Lower leg skin (tissue), 4 donors: ENCODE measurements around the gene SHROOM3. TPM values are rescaled to one million over a fixed set of nuclear protein-coding genes. Genes with fewer than 3 reads are reported as not detected.

Source experiments
- DNase-seq, 2 donors: peaks; one replicate each; pipeline ENCODE4 v3.0.0-alpha.2; 2019; ENCODE audit warnings: low spot score in 2 of 2
- H3K4me3 ChIP-seq: fragments of 200-600 bp; sonication (generic); 2 replicates; pipeline ENCODE4 v1.5.1; 2017; ENCODE audit warnings: mild to moderate bottlenecking, low read depth; ENCODE audit not compliant: poor library complexity, severe bottlenecking
- CTCF ChIP-seq, 3 donors: fragments of 450-650 bp; IDR thresholded peaks; one replicate each; pipeline ENCODE4 v1.5.1; 2016; ENCODE audit warnings: antibody characterized with exemption in 3 of 3, mild to moderate bottlenecking in 3 of 3, moderate library complexity in 2 of 3
- POLR2A ChIP-seq, 2 donors: fragments of 450-650 bp; IDR thresholded peaks; one replicate each; pipeline ENCODE4 v1.6.1; 2016 to 2017; ENCODE audit warnings: antibody characterized with exemption in 2 of 2, mild to moderate bottlenecking in 1 of 2, moderate library complexity in 1 of 2
- WGBS, 2 donors: methylation state at CpG; one replicate each; pipeline ENCODE4 v1.1.5; 2018; 5-methylcytosine and 5-hydroxymethylcytosine counted together
- intact Hi-C: fragments of 100-400 bp; cut with DNase I; formaldehyde crosslinking; loops from one replicate; pipeline ENCODE4 v1.15.0; 2023; ENCODE audit warnings: low total_unique reads
- total RNA-seq, 4 donors: library from RNA; depleted of rRNA; stranded (reverse); fragments of >200 nt; gene quantifications; one replicate each; pipeline ENCODE4 v1.1.0, GENCODE V29; 2016

SHROOM3 gene
- total RNA-seq, 4 donors from 2014 or later = 37.7 to 88.8 (median 44.0) TPM

GRCh38 chr4:76513482-76513881 is 78.5 kb downstream of the SHROOM3 start:
- no peak for DNase-seq
- intact Hi-C loops = loop anchor here (5.0 kb wide), 2 partner anchors 244 to 689 kb away; no protein-coding TSS in a partner anchor
- no peak for TF ChIP-seq POLR2A (IDR thresholded peaks at IDR 0.05)
- TF ChIP-seq CTCF (IDR thresholded peaks at IDR 0.05) = no peak
- no peak overlapping the region for H3K4me3 ChIP-seq
- 79 to 86% methylated on average over 7 of the region's 7 CpGs for WGBS, 2 donors

GRCh38 chr4:76514087-76514486 is 79.1 kb downstream of the SHROOM3 start:
- no peak overlapping the region for H3K4me3 ChIP-seq
- TF ChIP-seq CTCF (IDR thresholded peaks at IDR 0.05) (no peak), POLR2A (IDR thresholded peaks at IDR 0.05) (no peak)
- no peak for DNase-seq
- intact Hi-C loops = loop anchor here (5.0 kb wide), 2 partner anchors 243 to 688 kb away; no protein-coding TSS in a partner anchor

GRCh38 chr4:76515975-76516843 is 81.2 kb downstream of the SHROOM3 start:
- H3K4me3 ChIP-seq = no peak overlapping the region
- intact Hi-C loops = no loop called here
- WGBS, 2 donors = 86 to 88% methylated on average over 2 of the region's 2 CpGs
- DNase-seq = no peak
- TF ChIP-seq POLR2A (IDR thresholded peaks at IDR 0.05) = no peak
- no peak for TF ChIP-seq CTCF (IDR thresholded peaks at IDR 0.05)

- intact Hi-C loops = no loop called here
- DNase-seq = no peak
- 48 to 55% methylated on average over 1 of the region's 1 CpG for WGBS, 2 donors
- TF ChIP-seq POLR2A (IDR thresholded peaks at IDR 0.05) (no peak), CTCF (IDR thresholded peaks at IDR 0.05) (no peak)
- H3K4me3 ChIP-seq = no peak overlapping the region
These were observed 83.2 kb downstream of the SHROOM3 start for GRCh38 chr4:76518241-76518640.

GRCh38 chr4:76523593-76523992 is 88.6 kb downstream of the SHROOM3 start:
- TF ChIP-seq POLR2A (IDR thresholded peaks at IDR 0.05) (no peak), CTCF (IDR thresholded peaks at IDR 0.05) (no peak)
- 71 to 80% methylated on average over 6 of the region's 6 CpGs for WGBS, 2 donors
- H3K4me3 ChIP-seq = no peak overlapping the region
- intact Hi-C loops = no loop called here
- DNase-seq = no peak
